Hepatocyte (in vitro differentiated cells): ENCODE results near the gene ATP9B. TPM values are rescaled to one million over a fixed set of nuclear protein-coding genes. Genes with fewer than 3 reads are reported as not detected.
A peak's percentile ranks its signal among the peaks of the same experiment; 100 is the strongest.

ENCODE experiments used
- DNase-seq: peaks from one replicate; pipeline ENCODE4 v3.0.0-alpha.2; 2016; ENCODE audit warnings: low spot score
- H2AFZ ChIP-seq: fragments of 200-600 bp; sonication (generic); 2 replicates; pipeline ENCODE4 v1.6.0; 2016; ENCODE audit warnings: antibody characterized with exemption, mild to moderate bottlenecking
- H3K27ac ChIP-seq: fragments of 200-600 bp; sonication (generic); 2 replicates; pipeline ENCODE4 v1.5.1; 2016; ENCODE audit warnings: mild to moderate bottlenecking
- H3K27me3 ChIP-seq: fragments of 200-600 bp; sonication (generic); 2 replicates; pipeline ENCODE4 v1.6.1; 2016
- H3K36me3 ChIP-seq: fragments of 200-600 bp; sonication (generic); replicated peaks from 2 replicates; pipeline ENCODE4 v1.5.1; 2016; ENCODE audit warnings: low read depth; ENCODE audit not compliant: insufficient read depth
- H3K4me1 ChIP-seq: fragments of 200-600 bp; sonication (generic); 2 replicates; pipeline ENCODE4 v1.5.1; 2016; ENCODE audit warnings: mild to moderate bottlenecking, moderate library complexity; ENCODE audit not compliant: insufficient read depth
- H3K4me2 ChIP-seq: fragments of 200-600 bp; sonication (generic); 2 replicates; pipeline ENCODE4 v1.6.0; 2016
- H3K4me3 ChIP-seq: fragments of 200-600 bp; sonication (generic); 2 replicates; pipeline ENCODE4 v1.5.1; 2016; ENCODE audit warnings: mild to moderate bottlenecking
- H3K79me2 ChIP-seq: fragments of 200-600 bp; sonication (generic); 2 replicates; pipeline ENCODE4 v1.6.0; 2017; ENCODE audit warnings: mild to moderate bottlenecking
- H3K9me2 ChIP-seq: fragments of 200-600 bp; sonication (generic); replicated peaks from 2 replicates; pipeline ENCODE4 v1.6.0; 2017; ENCODE audit warnings: mild to moderate bottlenecking; ENCODE audit not compliant: insufficient read depth
- H3K9me3 ChIP-seq: fragments of 200-600 bp; sonication (generic); 2 replicates; pipeline ENCODE4 v1.5.1; 2016; ENCODE audit warnings: low read depth, mild to moderate bottlenecking
- H4K20me1 ChIP-seq: fragments of 200-600 bp; sonication (generic); 2 replicates; pipeline ENCODE4 v1.6.0; 2016; ENCODE audit warnings: mild to moderate bottlenecking; ENCODE audit not compliant: insufficient read depth, poor library complexity, severe bottlenecking
- EZH2 ChIP-seq: fragments of 200-600 bp; sonication (generic); IDR thresholded peaks from 2 replicates; pipeline ENCODE4 v1.6.1; 2016; ENCODE audit warnings: antibody characterized with exemption, mild to moderate bottlenecking, borderline replicate concordance
- EZH2phosphoT487 ChIP-seq: fragments of 200-600 bp; sonication (generic); IDR thresholded peaks from one replicate; pipeline ENCODE4 v1.6.1; 2018; ENCODE audit warnings: antibody characterized with exemption, mild to moderate bottlenecking, low read depth, moderate library complexity; ENCODE audit not compliant: unreplicated experiment, severe bottlenecking
- WGBS: methylation state at CpG from one replicate; pipeline ENCODE4 v1.1.6; 2016; ENCODE audit warnings: low lambda C conversion rate; ENCODE audit errors: missing lambda C conversion rate; 5-methylcytosine and 5-hydroxymethylcytosine counted together
- polyA plus RNA-seq: library from polyadenylated mRNA; unstranded; fragments of >200 nt; fragmentation: Nextera tagmentation; extraction: Ambion mirVana; gene quantifications from 2 replicates; pipeline ENCODE4 v1.2.1, GENCODE V29; 2016
- total RNA-seq: library from RNA; depleted of rRNA; stranded (reverse); fragments of >200 nt; gene quantifications from 2 replicates; pipeline ENCODE4 v1.2.3, GENCODE V29; 2014
- TF ChIP-seq, protein P1 (sequence below): fragments of 200-600 bp; sonication (generic); IDR thresholded peaks from 2 replicates; pipeline ENCODE4 v1.5.1; 2016; ENCODE audit warnings: antibody characterized with exemption, mild to moderate bottlenecking; ENCODE audit not compliant: poor library complexity

Gene ATP9B
- total and polyA plus RNA-seq, 2 experiments from 2014 or later: 14.6 to 23.8 TPM

DNA sequence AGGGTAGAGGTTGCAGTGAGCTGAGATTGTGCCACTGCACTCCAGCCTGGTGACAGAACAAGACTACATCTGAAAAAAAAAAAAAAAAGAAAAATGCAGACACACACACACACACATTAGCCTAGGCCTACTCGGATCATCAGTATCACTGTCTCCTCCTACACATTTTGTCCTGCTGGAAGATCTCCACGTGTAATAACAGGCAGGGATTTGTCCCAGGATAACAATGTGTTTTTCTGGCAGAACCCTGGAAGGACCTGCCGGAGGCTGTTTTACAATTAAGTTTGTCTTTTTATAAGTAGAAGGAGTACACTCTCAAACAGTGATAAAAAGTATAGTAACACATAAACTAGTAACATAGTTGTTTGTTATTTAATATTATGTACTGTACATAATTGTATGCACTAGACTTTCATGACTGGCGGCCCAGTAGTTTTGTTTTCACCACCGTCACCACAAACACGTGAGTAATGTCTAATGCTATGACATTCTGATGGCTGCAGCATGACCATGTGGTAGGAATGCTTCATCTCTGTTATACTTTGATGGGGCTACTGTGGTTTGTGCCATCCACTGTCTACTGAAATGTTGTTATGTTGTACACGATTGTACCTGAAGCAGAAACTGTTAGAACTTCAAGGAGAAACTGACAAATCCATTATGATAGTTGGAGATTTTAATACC, 130.6 kb downstream of the ATP9B start:
- H3K36me3 ChIP-seq: no peaks in the 10 kb centered on the region
- no peaks in the 10 kb centered on the region for H3K79me2 ChIP-seq
- no peaks in the 10 kb centered on the region for H4K20me1 ChIP-seq
- H2AFZ ChIP-seq: no peak overlapping the region
- no peak overlapping the region for H3K4me2 ChIP-seq
- 92% methylated on average over 7 of the region's 7 CpGs for WGBS
- H3K27me3 ChIP-seq: no peaks in the 10 kb centered on the region
- DNase-seq: no peak
- H3K9me2 ChIP-seq: no peaks in the 10 kb centered on the region
- H3K9me3 ChIP-seq: no peaks in the 10 kb centered on the region
- no peak overlapping the region for H3K27ac ChIP-seq
- no peak for TF ChIP-seq EZH2
- no peak for TF ChIP-seq EZH2phosphoT487
- TF ChIP-seq, protein P1, sequence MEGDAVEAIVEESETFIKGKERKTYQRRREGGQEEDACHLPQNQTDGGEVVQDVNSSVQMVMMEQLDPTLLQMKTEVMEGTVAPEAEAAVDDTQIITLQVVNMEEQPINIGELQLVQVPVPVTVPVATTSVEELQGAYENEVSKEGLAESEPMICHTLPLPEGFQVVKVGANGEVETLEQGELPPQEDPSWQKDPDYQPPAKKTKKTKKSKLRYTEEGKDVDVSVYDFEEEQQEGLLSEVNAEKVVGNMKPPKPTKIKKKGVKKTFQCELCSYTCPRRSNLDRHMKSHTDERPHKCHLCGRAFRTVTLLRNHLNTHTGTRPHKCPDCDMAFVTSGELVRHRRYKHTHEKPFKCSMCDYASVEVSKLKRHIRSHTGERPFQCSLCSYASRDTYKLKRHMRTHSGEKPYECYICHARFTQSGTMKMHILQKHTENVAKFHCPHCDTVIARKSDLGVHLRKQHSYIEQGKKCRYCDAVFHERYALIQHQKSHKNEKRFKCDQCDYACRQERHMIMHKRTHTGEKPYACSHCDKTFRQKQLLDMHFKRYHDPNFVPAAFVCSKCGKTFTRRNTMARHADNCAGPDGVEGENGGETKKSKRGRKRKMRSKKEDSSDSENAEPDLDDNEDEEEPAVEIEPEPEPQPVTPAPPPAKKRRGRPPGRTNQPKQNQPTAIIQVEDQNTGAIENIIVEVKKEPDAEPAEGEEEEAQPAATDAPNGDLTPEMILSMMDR: no peak
- H3K4me3 ChIP-seq: no peak overlapping the region
- H3K4me1 ChIP-seq: no peaks in the 10 kb centered on the region

DNA sequence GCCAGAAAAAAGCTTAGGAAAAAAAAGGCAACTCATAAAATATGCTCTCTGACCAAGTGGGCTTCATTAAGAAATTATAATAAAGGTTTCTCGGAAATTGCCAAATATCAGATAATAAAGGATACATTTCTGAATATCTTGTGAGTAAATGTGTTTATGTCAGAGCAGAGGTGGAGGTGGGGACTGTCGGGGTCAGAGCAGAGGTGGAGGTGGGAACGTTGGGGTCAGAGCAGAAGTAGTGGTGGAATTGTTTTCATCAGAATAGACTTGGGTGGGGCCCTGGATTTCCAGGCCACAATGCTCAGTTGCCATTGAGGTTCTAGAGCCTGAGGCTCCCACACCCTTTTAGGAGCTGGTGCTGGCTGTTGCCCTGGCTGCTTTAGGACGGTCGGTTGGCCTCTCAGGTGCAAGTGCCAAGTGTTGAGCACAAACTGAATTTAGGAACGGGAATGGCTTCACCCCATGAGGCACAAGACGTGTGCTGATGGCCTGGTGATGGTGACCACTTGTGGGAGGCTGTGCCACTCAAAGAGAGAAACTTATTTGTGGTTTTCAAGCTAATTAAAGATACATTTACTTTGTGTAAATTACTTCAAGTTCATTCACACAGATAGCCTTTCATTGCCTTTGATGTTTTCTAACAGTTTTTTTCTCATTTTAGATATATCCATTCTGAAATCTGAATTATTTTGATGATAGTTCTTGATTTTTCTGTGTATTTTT, 131.5 kb downstream of the ATP9B start:
- no peaks in the 10 kb centered on the region for H3K79me2 ChIP-seq
- H3K4me3 ChIP-seq: no peak overlapping the region
- peak; percentile 82 for DNase-seq
- H2AFZ ChIP-seq: no peak overlapping the region
- H3K27me3 ChIP-seq: no peaks in the 10 kb centered on the region
- no peaks in the 10 kb centered on the region for H4K20me1 ChIP-seq
- TF ChIP-seq EZH2phosphoT487 (no peak), EZH2 (no peak)
- TF ChIP-seq, protein P1: no peak
- no peaks in the 10 kb centered on the region for H3K4me1 ChIP-seq
- no peak overlapping the region for H3K27ac ChIP-seq
- no peak overlapping the region for H3K4me2 ChIP-seq
- H3K9me3 ChIP-seq: no peaks in the 10 kb centered on the region
- H3K9me2 ChIP-seq: no peaks in the 10 kb centered on the region
- no peaks in the 10 kb centered on the region for H3K36me3 ChIP-seq
- WGBS: 86% methylated on average over 7 of the region's 7 CpGs

DNA sequence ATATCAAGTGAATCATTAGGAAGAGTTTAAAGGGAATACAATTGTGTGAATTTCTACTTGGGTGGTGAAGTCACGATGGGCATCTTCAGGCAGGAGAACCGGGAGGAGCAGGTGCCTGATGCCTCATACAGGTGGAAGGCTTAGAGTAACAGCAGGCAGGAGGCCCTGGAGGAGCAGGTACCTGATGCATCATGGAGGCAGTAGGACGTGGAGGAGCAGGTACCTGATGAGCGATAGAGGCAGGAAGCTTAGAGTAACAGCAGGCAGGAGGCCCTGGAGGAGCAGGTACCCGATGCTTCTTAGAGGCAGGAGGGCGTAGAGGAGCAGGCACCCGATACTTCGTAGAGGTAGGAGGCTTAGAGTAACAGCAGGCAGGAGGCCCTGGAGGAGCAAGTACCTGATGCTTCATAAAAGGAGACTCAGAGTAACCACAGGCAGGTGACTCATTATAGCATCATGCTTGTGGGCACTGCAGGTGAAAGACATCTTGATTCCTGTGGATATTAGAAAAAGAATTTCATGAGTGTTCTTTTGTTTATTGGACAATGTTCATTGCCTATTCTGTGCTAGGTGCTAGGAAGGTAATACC, 133.9 kb downstream of the ATP9B start:
- Histone ChIP-seq H3K4me3 (no peak overlapping the region), H3K27me3 (no peaks in the 10 kb centered on the region), H4K20me1 (no peaks in the 10 kb centered on the region), H3K27ac (no peak overlapping the region), H3K4me2 (no peak overlapping the region), H3K9me3 (no peaks in the 10 kb centered on the region), H3K36me3 (no peaks in the 10 kb centered on the region), H3K4me1 (no peaks in the 10 kb centered on the region), H3K79me2 (no peaks in the 10 kb centered on the region), H3K9me2 (no peaks in the 10 kb centered on the region), H2AFZ (no peak overlapping the region)
- DNase-seq: no peak
- TF ChIP-seq EZH2phosphoT487 (no peak), EZH2 (no peak)
- TF ChIP-seq, protein P1: no peak
- 95% methylated on average over 8 of the region's 8 CpGs for WGBS
